ENCODE measurements around the gene TNFAIP6.

GRCh38 chr2:151353995-151354394 lies 3.4 kb upstream of the TNFAIP6 start:
- TF ChIP-seq, protein P1, sequence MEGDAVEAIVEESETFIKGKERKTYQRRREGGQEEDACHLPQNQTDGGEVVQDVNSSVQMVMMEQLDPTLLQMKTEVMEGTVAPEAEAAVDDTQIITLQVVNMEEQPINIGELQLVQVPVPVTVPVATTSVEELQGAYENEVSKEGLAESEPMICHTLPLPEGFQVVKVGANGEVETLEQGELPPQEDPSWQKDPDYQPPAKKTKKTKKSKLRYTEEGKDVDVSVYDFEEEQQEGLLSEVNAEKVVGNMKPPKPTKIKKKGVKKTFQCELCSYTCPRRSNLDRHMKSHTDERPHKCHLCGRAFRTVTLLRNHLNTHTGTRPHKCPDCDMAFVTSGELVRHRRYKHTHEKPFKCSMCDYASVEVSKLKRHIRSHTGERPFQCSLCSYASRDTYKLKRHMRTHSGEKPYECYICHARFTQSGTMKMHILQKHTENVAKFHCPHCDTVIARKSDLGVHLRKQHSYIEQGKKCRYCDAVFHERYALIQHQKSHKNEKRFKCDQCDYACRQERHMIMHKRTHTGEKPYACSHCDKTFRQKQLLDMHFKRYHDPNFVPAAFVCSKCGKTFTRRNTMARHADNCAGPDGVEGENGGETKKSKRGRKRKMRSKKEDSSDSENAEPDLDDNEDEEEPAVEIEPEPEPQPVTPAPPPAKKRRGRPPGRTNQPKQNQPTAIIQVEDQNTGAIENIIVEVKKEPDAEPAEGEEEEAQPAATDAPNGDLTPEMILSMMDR (IDR thresholded peaks at IDR 0.05; ENCODE audit: insufficient read depth, low read length) = no peak
- TF ChIP-seq POLR2AphosphoS5 (IDR thresholded peaks at IDR 0.05; ENCODE audit: low read depth) = no peak
- TF ChIP-seq, protein P2, sequence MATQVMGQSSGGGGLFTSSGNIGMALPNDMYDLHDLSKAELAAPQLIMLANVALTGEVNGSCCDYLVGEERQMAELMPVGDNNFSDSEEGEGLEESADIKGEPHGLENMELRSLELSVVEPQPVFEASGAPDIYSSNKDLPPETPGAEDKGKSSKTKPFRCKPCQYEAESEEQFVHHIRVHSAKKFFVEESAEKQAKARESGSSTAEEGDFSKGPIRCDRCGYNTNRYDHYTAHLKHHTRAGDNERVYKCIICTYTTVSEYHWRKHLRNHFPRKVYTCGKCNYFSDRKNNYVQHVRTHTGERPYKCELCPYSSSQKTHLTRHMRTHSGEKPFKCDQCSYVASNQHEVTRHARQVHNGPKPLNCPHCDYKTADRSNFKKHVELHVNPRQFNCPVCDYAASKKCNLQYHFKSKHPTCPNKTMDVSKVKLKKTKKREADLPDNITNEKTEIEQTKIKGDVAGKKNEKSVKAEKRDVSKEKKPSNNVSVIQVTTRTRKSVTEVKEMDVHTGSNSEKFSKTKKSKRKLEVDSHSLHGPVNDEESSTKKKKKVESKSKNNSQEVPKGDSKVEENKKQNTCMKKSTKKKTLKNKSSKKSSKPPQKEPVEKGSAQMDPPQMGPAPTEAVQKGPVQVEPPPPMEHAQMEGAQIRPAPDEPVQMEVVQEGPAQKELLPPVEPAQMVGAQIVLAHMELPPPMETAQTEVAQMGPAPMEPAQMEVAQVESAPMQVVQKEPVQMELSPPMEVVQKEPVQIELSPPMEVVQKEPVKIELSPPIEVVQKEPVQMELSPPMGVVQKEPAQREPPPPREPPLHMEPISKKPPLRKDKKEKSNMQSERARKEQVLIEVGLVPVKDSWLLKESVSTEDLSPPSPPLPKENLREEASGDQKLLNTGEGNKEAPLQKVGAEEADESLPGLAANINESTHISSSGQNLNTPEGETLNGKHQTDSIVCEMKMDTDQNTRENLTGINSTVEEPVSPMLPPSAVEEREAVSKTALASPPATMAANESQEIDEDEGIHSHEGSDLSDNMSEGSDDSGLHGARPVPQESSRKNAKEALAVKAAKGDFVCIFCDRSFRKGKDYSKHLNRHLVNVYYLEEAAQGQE (IDR thresholded peaks at IDR 0.05; ENCODE audit: insufficient replicate concordance, low read depth) = no peak
